Measurements from ENCODE around the gene PPIL1. TPM values are rescaled to one million over a fixed set of nuclear protein-coding genes. Genes with fewer than 3 reads are reported as not detected.

Gene PPIL1
- total RNA-seq, 1 experiment from 2014 or later, result 87.8 TPM

- Mint-ChIP-seq H3K27ac (no peak overlapping the region), H3K9me3 (peaks cover 6 to 7% of the 10 kb centered on the region in 2 experiments; a peak in 3 of 5 replicates), H3K27me3 (ENCODE audit: low read depth) (peaks cover 3% of the 10 kb centered on the region; the same call in 1 of the 2 replicates), H3K4me1 (peaks cover 13 to 14% of the 10 kb centered on the region in 2 experiments), H3K4me3 (no peak overlapping the region), H3K36me3 (ENCODE audit: insufficient read depth in 1 of 3, low read depth in 3 of 3) (peaks cover 0 to 2% (median 0%) of the 10 kb centered on the region in 3 experiments; a peak in 2 of 7 replicates)
- Histone ChIP-seq H3K14ac (ENCODE audit: insufficient read depth, low read length) (no peak overlapping the region), H3K9ac (ENCODE audit: extremely low read depth, insufficient read length, low read length) (no peak overlapping the region), H4K5ac (ENCODE audit: insufficient read length, low read depth, low read length) (no peak overlapping the region), H3K56ac (ENCODE audit: insufficient read length, low read depth, low read length) (no peak overlapping the region), H3K27me3 (ENCODE audit: insufficient read depth, low read length) (no peaks in the 10 kb centered on the region), H2BK20ac (ENCODE audit: low read depth, low read length, poor library complexity, severe bottlenecking) (no peak overlapping the region), H3T11ph (ENCODE audit: low read length) (no peak overlapping the region), H4K8ac (replicated peaks; ENCODE audit: insufficient read length, low read depth, low read length) (no peak overlapping the region), H3K79me1 (ENCODE audit: insufficient read depth, low read depth, low read length, poor library complexity, severe bottlenecking) (no peaks in the 10 kb centered on the region), H3K4me1 (ENCODE audit: insufficient read depth, low read length) (no peaks in the 10 kb centered on the region), H3K23ac (ENCODE audit: insufficient read length, low read depth, low read length) (no peak overlapping the region), H3K23me2 (ENCODE audit: insufficient read length, low read depth, low read length, poor library complexity, severe bottlenecking) (no peaks in the 10 kb centered on the region), H3K4me2 (ENCODE audit: insufficient read depth, insufficient read length, low read length) (no peak overlapping the region), H4K20me1 (ENCODE audit: control insufficient read depth, insufficient read depth, insufficient read length) (no peaks in the 10 kb centered on the region), H2BK120ac (ENCODE audit: low read depth, low read length, poor library complexity, severe bottlenecking) (no peak overlapping the region), H2BK15ac (ENCODE audit: low read depth, low read length) (no peak overlapping the region), H2BK12ac (ENCODE audit: insufficient read length, low read depth, low read length) (no peak overlapping the region), H3K18ac (ENCODE audit: insufficient read length, low read depth, low read length) (no peak overlapping the region), H3K27ac (ENCODE audit: insufficient read length, low read depth, low read length) (no peak overlapping the region), H2AK5ac (ENCODE audit: insufficient read length, low read length) (no peak overlapping the region), H4K91ac (ENCODE audit: insufficient read length, low read depth, low read length) (no peak overlapping the region), H3K4ac (ENCODE audit: low read depth, low read length) (no peak overlapping the region), H2BK5ac (ENCODE audit: insufficient read length, low read length) (no peak overlapping the region), H2AFZ (ENCODE audit: low read length) (no peak overlapping the region), H3K79me2 (ENCODE audit: insufficient read depth, low read length) (no peaks in the 10 kb centered on the region), H3K9me3 (ENCODE audit: control insufficient read depth, low read depth, low read length) (no peaks in the 10 kb centered on the region)
- no peak for DNase-seq
- TF ChIP-seq, protein P1, sequence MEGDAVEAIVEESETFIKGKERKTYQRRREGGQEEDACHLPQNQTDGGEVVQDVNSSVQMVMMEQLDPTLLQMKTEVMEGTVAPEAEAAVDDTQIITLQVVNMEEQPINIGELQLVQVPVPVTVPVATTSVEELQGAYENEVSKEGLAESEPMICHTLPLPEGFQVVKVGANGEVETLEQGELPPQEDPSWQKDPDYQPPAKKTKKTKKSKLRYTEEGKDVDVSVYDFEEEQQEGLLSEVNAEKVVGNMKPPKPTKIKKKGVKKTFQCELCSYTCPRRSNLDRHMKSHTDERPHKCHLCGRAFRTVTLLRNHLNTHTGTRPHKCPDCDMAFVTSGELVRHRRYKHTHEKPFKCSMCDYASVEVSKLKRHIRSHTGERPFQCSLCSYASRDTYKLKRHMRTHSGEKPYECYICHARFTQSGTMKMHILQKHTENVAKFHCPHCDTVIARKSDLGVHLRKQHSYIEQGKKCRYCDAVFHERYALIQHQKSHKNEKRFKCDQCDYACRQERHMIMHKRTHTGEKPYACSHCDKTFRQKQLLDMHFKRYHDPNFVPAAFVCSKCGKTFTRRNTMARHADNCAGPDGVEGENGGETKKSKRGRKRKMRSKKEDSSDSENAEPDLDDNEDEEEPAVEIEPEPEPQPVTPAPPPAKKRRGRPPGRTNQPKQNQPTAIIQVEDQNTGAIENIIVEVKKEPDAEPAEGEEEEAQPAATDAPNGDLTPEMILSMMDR (conservative IDR thresholded peaks at IDR 0.05), result no peak
- WGBS (ENCODE audit: extremely low coverage, insufficient read length, low lambda C conversion rate), result no CpG with 5 or more reads among the region's 3 CpGs
Observed at GRCh38 chr6:36884610-36885009, 10.0 kb upstream of the PPIL1 start.

Data from H9 (cell line).